ENCODE results near the gene SUGCT.

Gene SUGCT

DNA sequence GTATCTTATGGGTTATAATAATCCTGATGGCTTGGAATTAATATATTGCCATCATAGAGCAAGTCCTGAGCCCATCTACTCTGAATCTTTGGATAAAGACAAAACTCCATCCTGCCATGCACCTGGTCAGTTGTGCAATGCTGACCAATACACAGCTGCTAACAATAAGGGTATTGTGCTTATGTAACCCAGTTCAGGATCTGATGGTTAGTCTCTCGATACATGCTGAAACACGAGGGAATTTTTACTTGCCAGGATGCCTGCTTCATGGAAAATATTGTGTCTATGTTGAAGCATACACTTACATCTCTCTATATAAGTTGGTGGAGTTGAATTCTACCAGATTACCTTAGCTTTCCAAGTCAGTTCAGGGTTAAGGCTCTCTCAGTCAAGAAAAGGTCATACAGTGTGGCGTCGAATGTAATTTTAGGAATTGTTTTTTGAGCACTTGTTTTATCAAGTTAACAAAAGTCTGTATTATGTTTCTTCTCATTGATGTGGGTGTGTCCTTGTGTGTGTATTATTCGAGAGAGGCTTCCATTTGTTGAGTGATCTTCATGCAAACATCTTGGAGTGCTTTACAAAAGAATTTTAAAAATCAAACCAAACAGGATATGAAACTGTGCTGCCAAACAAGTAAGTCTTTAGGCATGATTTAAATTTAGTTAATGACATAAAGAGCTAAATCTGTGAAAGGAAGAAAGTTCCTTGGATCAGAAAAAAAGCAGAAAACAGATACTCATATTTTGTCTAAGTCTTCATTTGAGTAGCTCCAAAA, 449.1 kb downstream of the SUGCT start:
- no peaks in the 10 kb centered on the region for H3K9me3 ChIP-seq (ENCODE audit: insufficient read depth, low read depth, low read length)
- H3K9me2 ChIP-seq (replicated peaks; ENCODE audit: low read depth, low read length), result no peaks in the 10 kb centered on the region
- no peak overlapping the region for H3K4me3 ChIP-seq (ENCODE audit: low read length, poor library complexity, severe bottlenecking)
- no peaks in the 10 kb centered on the region for H3K79me2 ChIP-seq (ENCODE audit: insufficient read depth, low read length)
- no peaks in the 10 kb centered on the region for H3K36me3 ChIP-seq (ENCODE audit: insufficient read depth, low read length)
- peaks cover 13% of the 10 kb centered on the region for H3K4me1 ChIP-seq (ENCODE audit: insufficient read depth, low read length, poor library complexity, severe bottlenecking)
- H4K20me1 ChIP-seq (ENCODE audit: insufficient read depth, low read length, poor library complexity, severe bottlenecking), result no peaks in the 10 kb centered on the region
- no peak overlapping the region for H2AFZ ChIP-seq (ENCODE audit: low read length)
- no peaks in the 10 kb centered on the region for H3F3A ChIP-seq (ENCODE audit: low read depth)
- H3K9ac ChIP-seq (ENCODE audit: low read depth, low read length, poor library complexity, severe bottlenecking), result no peak overlapping the region
- no peak for TF ChIP-seq EZH2phosphoT487 (IDR thresholded peaks at IDR 0.05; ENCODE audit: borderline replicate concordance)
- TF ChIP-seq, protein P1, sequence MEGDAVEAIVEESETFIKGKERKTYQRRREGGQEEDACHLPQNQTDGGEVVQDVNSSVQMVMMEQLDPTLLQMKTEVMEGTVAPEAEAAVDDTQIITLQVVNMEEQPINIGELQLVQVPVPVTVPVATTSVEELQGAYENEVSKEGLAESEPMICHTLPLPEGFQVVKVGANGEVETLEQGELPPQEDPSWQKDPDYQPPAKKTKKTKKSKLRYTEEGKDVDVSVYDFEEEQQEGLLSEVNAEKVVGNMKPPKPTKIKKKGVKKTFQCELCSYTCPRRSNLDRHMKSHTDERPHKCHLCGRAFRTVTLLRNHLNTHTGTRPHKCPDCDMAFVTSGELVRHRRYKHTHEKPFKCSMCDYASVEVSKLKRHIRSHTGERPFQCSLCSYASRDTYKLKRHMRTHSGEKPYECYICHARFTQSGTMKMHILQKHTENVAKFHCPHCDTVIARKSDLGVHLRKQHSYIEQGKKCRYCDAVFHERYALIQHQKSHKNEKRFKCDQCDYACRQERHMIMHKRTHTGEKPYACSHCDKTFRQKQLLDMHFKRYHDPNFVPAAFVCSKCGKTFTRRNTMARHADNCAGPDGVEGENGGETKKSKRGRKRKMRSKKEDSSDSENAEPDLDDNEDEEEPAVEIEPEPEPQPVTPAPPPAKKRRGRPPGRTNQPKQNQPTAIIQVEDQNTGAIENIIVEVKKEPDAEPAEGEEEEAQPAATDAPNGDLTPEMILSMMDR (conservative IDR thresholded peaks at IDR 0.05; ENCODE audit: low read length), result no peak
- H3K4me2 ChIP-seq (ENCODE audit: low read depth, low read length, poor library complexity, severe bottlenecking), result no peak overlapping the region
- H3K27me3 ChIP-seq (ENCODE audit: insufficient read depth, low read length, poor library complexity, severe bottlenecking), result no peaks in the 10 kb centered on the region

DNA sequence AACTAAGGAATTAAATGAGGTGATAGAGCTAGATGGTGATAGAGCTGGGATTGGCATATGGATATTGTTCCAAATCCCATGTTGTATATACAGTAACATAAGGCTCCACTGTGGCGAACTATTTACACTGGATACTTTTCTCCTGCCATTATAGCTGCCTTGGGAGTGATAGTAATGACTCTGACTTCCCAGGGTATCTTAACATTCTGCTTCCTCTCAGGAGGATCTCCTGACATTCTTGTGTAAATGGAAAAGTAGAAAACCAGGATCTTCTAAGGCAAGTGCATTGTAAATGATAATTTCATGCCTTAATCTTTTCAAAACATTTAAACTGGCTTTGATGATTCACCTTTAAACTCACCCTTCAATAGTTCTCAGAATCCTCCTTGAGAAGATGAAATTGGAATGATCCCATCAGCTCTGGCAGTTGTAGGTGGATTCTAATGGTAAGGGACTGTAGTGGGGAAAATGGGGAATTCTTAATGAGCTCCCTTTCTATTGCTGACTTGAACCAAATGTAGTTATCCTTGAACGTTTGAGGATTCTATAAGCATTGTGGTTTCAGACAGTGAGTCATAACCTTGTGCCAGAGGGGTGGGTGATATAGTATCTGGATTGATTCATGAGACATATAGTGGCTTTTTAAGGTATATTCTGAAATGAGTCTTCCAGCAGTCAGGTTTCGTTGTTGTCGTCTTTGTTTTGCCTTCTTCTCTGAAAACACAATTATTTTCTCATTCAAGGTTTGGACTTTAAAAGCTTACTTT, 450.0 kb downstream of the SUGCT start:
- TF ChIP-seq EZH2phosphoT487 (IDR thresholded peaks at IDR 0.05; ENCODE audit: borderline replicate concordance), result no peak
- TF ChIP-seq, protein P1 (conservative IDR thresholded peaks at IDR 0.05; ENCODE audit: low read length), result no peak
- Histone ChIP-seq H2AFZ (ENCODE audit: low read length) (no peak overlapping the region), H3K9me3 (ENCODE audit: insufficient read depth, low read depth, low read length) (no peaks in the 10 kb centered on the region), H3K4me2 (ENCODE audit: low read depth, low read length, poor library complexity, severe bottlenecking) (no peak overlapping the region), H3K9me2 (replicated peaks; ENCODE audit: low read depth, low read length) (no peaks in the 10 kb centered on the region), H3F3A (ENCODE audit: low read depth) (no peaks in the 10 kb centered on the region), H4K20me1 (ENCODE audit: insufficient read depth, low read length, poor library complexity, severe bottlenecking) (no peaks in the 10 kb centered on the region), H3K27me3 (ENCODE audit: insufficient read depth, low read length, poor library complexity, severe bottlenecking) (no peaks in the 10 kb centered on the region), H3K4me3 (ENCODE audit: low read length, poor library complexity, severe bottlenecking) (no peak overlapping the region), H3K4me1 (ENCODE audit: insufficient read depth, low read length, poor library complexity, severe bottlenecking) (peaks cover 6% of the 10 kb centered on the region), H3K36me3 (ENCODE audit: insufficient read depth, low read length) (no peaks in the 10 kb centered on the region), H3K9ac (ENCODE audit: low read depth, low read length, poor library complexity, severe bottlenecking) (no peak overlapping the region), H3K79me2 (ENCODE audit: insufficient read depth, low read length) (no peaks in the 10 kb centered on the region)

DNA sequence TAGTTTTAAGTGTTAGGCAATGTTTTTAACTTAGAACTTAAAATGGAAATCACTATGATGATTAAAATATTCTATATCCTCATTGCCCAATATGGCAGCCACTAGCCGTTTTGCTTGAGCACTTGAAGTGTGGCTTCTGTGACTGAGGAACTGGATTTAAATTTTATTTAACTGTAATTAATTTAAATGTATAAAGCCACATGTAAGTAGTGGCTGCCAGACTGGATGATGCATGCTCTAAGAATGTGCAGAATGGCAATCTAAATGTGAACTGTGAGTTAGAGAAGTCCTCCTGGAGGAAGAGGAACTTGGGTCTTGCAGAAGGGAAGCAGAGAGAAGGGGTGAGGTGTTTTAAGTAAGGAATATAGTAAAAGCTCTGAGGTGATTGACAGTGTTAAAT, 451.4 kb downstream of the SUGCT start:
- Histone ChIP-seq H3K9ac (ENCODE audit: low read depth, low read length, poor library complexity, severe bottlenecking) (no peak overlapping the region), H3K9me2 (replicated peaks; ENCODE audit: low read depth, low read length) (no peaks in the 10 kb centered on the region), H4K20me1 (ENCODE audit: insufficient read depth, low read length, poor library complexity, severe bottlenecking) (no peaks in the 10 kb centered on the region), H3K9me3 (ENCODE audit: insufficient read depth, low read depth, low read length) (no peaks in the 10 kb centered on the region), H3K4me2 (ENCODE audit: low read depth, low read length, poor library complexity, severe bottlenecking) (no peak overlapping the region), H3K4me1 (ENCODE audit: insufficient read depth, low read length, poor library complexity, severe bottlenecking) (peaks cover 6% of the 10 kb centered on the region), H3K79me2 (ENCODE audit: insufficient read depth, low read length) (no peaks in the 10 kb centered on the region), H2AFZ (ENCODE audit: low read length) (no peak overlapping the region), H3K4me3 (ENCODE audit: low read length, poor library complexity, severe bottlenecking) (no peak overlapping the region), H3K27me3 (ENCODE audit: insufficient read depth, low read length, poor library complexity, severe bottlenecking) (no peaks in the 10 kb centered on the region), H3K36me3 (ENCODE audit: insufficient read depth, low read length) (no peaks in the 10 kb centered on the region), H3F3A (ENCODE audit: low read depth) (no peaks in the 10 kb centered on the region)
- no peak for TF ChIP-seq EZH2phosphoT487 (IDR thresholded peaks at IDR 0.05; ENCODE audit: borderline replicate concordance)
- TF ChIP-seq, protein P1 (conservative IDR thresholded peaks at IDR 0.05; ENCODE audit: low read length), result no peak
